Neural progenitor cell (in vitro differentiated cells): ENCODE measurements around the gene CASP1.
A peak's percentile ranks its signal among the peaks of the same experiment; 100 is the strongest.

Experiments used
- EZH2 ChIP-seq: fragments of 200-600 bp; sonication (generic); IDR thresholded peaks from 2 replicates; pipeline ENCODE4 v1.6.1; 2017; ENCODE audit warnings: antibody characterized with exemption, mild to moderate bottlenecking, moderate library complexity
- EZH2phosphoT487 ChIP-seq: fragments of 200-600 bp; sonication (generic); IDR thresholded peaks from 2 replicates; pipeline ENCODE4 v1.6.1; 2017; ENCODE audit warnings: antibody characterized with exemption
- TF ChIP-seq, protein P1 (sequence below): fragments of 200-600 bp; sonication (generic); IDR thresholded peaks from 2 replicates; pipeline ENCODE4 v1.5.1; 2017; ENCODE audit warnings: antibody characterized with exemption, mild to moderate bottlenecking

- TF ChIP-seq, protein P1, sequence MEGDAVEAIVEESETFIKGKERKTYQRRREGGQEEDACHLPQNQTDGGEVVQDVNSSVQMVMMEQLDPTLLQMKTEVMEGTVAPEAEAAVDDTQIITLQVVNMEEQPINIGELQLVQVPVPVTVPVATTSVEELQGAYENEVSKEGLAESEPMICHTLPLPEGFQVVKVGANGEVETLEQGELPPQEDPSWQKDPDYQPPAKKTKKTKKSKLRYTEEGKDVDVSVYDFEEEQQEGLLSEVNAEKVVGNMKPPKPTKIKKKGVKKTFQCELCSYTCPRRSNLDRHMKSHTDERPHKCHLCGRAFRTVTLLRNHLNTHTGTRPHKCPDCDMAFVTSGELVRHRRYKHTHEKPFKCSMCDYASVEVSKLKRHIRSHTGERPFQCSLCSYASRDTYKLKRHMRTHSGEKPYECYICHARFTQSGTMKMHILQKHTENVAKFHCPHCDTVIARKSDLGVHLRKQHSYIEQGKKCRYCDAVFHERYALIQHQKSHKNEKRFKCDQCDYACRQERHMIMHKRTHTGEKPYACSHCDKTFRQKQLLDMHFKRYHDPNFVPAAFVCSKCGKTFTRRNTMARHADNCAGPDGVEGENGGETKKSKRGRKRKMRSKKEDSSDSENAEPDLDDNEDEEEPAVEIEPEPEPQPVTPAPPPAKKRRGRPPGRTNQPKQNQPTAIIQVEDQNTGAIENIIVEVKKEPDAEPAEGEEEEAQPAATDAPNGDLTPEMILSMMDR: peak; percentile 77
- TF ChIP-seq EZH2 (no peak), EZH2phosphoT487 (no peak)
Measured at GRCh38 chr11:105000797-105001196, 34.1 kb downstream of the CASP1 start.
